Mucosa of descending colon (tissue), 3 donors: ENCODE data around the gene TULP4. TPM values are rescaled to one million over a fixed set of nuclear protein-coding genes. Genes with fewer than 3 reads are reported as not detected.

ENCODE experiments used
- ATAC-seq: fragments of 200-7000 bp; cut with Tn5 transposase; one replicate; pipeline ENCODE4 v1.9.1; 2020; ENCODE audit warnings: mild to moderate bottlenecking, moderate library complexity
- DNase-seq, 3 donors: peaks; one replicate each; pipeline ENCODE4 v3.0.0-alpha.2; 2020
- H3K36me3 ChIP-seq: fragments of 200-600 bp; one replicate; pipeline ENCODE4 v1.8.0; 2021; ENCODE audit warnings: low read depth, mild to moderate bottlenecking
- H3K4me1 ChIP-seq: fragments of 200-600 bp; one replicate; pipeline ENCODE4 v1.8.0; 2021; ENCODE audit warnings: low read depth, mild to moderate bottlenecking
- H3K4me3 ChIP-seq: fragments of 200-600 bp; one replicate; pipeline ENCODE4 v1.8.0; 2021; ENCODE audit warnings: mild to moderate bottlenecking
- H3K9me3 ChIP-seq: fragments of 200-600 bp; one replicate; pipeline ENCODE4 v1.8.0; 2021; ENCODE audit warnings: mild to moderate bottlenecking
- CTCF ChIP-seq: fragments of 200-600 bp; IDR thresholded peaks from one replicate; pipeline ENCODE4 v1.8.0; 2022; ENCODE audit warnings: antibody characterized with exemption, mild to moderate bottlenecking
- intact Hi-C, 2 donors: fragments of 100-400 bp; cut with DNase I in 1 of 2; cut with micrococcal nuclease in 1 of 2; formaldehyde crosslinking; loops; one replicate each; pipeline versions ENCODE4 v1.11.0 to v1.11.1; 2022; cut with DNase I, micrococcal nuclease
- total RNA-seq, 3 donors: library from RNA; stranded (reverse); fragmentation: NEBNext Ultra II Directional in 2 of 3; extraction: Animal tissue kit (Norgen Biotek cat#: 25700) in 2 of 3; gene quantifications; one replicate each; pipeline versions ENCODE4 v1.2.1 to v1.2.4, GENCODE V29; 2021 to 2023
- donor health status: DM: no; HTN: no; CAD: no; lungs with moderate emphysema.
- donor health status: DM: no; HTN: no; CAD: no.
- donor health status: DM: no; HTN: yes; CAD: no.

TULP4 gene
- total RNA-seq, 3 donors from 2014 or later, result 70.4 to 122 (median 83.6) TPM

- Histone ChIP-seq H3K9me3 (no peaks in the 10 kb centered on the region), H3K36me3 (no peaks in the 10 kb centered on the region), H3K4me3 (no peak overlapping the region), H3K4me1 (no peaks in the 10 kb centered on the region)
- no peak for TF ChIP-seq CTCF
- DNase-seq, result no peak
- no peak for ATAC-seq
- intact Hi-C loops, result no loop called here
Measured at GRCh38 chr6:158502263-158502950, 190.1 kb downstream of the TULP4 start.

- no peak for DNase-seq
- no peaks in the 10 kb centered on the region for H3K36me3 ChIP-seq
- intact Hi-C loops, result no loop called here
- H3K4me1 ChIP-seq, result no peaks in the 10 kb centered on the region
- TF ChIP-seq CTCF, result no peak
- no peak for ATAC-seq
- no peak overlapping the region for H3K4me3 ChIP-seq
- no peaks in the 10 kb centered on the region for H3K9me3 ChIP-seq
Measured at GRCh38 chr6:158503222-158503621, 191.0 kb downstream of the TULP4 start.

GRCh38 chr6:158503846-158504245 lies 191.6 kb downstream of the TULP4 start:
- no peaks in the 10 kb centered on the region for H3K9me3 ChIP-seq
- DNase-seq (no peak), ATAC-seq (no peak)
- no peaks in the 10 kb centered on the region for H3K4me1 ChIP-seq
- no peak for TF ChIP-seq CTCF
- H3K4me3 ChIP-seq, result no peak overlapping the region
- no peaks in the 10 kb centered on the region for H3K36me3 ChIP-seq
- intact Hi-C loops, result no loop called here

GRCh38 chr6:158505194-158505593 lies 192.9 kb downstream of the TULP4 start:
- no peak for ATAC-seq
- Histone ChIP-seq H3K36me3 (no peaks in the 10 kb centered on the region), H3K9me3 (no peaks in the 10 kb centered on the region), H3K4me1 (no peaks in the 10 kb centered on the region), H3K4me3 (no peak overlapping the region)
- DNase-seq, result no peak
- TF ChIP-seq CTCF, result no peak
- intact Hi-C loops, result no loop called here

- Histone ChIP-seq H3K4me3 (no peak overlapping the region), H3K4me1 (no peaks in the 10 kb centered on the region), H3K9me3 (no peaks in the 10 kb centered on the region), H3K36me3 (no peaks in the 10 kb centered on the region)
- ATAC-seq (peak; percentile 53), DNase-seq (peak in 1 of 3 donors; percentile 12)
- no peak for TF ChIP-seq CTCF
- intact Hi-C loops, result no loop called here
Measured at GRCh38 chr6:158506601-158507000, 194.3 kb downstream of the TULP4 start.

GRCh38 chr6:158507174-158507573 lies 194.9 kb downstream of the TULP4 start:
- ATAC-seq (no peak), DNase-seq (no peak)
- intact Hi-C loops, result no loop called here
- H3K4me3 ChIP-seq, result no peak overlapping the region
- H3K9me3 ChIP-seq, result no peaks in the 10 kb centered on the region
- H3K36me3 ChIP-seq, result no peaks in the 10 kb centered on the region
- H3K4me1 ChIP-seq, result no peaks in the 10 kb centered on the region
- no peak for TF ChIP-seq CTCF
